Measurements from ENCODE around the gene DBNL.

Gene DBNL

DNA sequence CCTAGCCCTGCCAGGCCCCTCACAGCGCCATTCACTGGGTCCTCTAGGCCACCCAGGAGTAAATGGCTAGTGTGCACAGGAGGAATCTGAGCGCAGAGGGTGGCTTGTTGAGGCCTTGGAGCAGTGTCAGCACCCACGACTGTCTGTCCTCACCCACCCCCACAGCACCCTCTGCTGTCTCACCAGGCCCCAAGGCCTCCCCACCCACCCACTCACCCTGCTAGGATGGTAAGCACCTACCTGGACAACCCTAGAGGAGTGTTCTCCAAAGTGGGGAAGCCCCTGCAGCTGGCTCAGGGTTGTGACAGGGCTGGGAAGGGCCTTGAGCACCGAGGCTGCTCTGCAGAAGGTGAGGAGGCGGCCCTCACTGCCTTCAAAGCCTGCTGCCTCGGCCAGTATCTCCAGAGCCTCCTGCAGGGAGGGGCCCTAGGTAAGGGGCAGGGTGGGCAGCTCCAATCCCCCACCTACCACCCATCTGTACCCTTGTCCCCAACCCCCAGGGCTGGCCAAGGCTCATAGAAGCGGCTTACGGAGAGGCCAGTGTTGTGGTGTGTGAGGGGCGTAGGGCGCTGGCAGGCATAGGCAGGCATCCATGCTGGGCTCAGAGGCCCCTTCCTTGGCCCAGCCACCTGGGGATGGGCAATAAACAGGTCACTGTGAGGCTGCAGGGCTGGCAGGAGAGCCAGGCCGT, 35.0 kb downstream of the DBNL start:
- H3K9me3 Mint-ChIP-seq = no peaks in the 10 kb centered on the region
- H3K27ac Mint-ChIP-seq = peak overlapping the region; percentile 99
- peaks cover 9% of the 10 kb centered on the region for H3K27me3 Mint-ChIP-seq (ENCODE audit: low read depth, poor library complexity)
- peaks cover 73% of the 10 kb centered on the region for H3K4me1 Mint-ChIP-seq
- no peak for DNase-seq
- no peak overlapping the region for H3K4me3 Mint-ChIP-seq
- no peak for TF ChIP-seq CTCF (IDR thresholded peaks at IDR 0.05)
- H3K36me3 Mint-ChIP-seq (ENCODE audit: low read depth) = peaks cover 42% of the 10 kb centered on the region

DNA sequence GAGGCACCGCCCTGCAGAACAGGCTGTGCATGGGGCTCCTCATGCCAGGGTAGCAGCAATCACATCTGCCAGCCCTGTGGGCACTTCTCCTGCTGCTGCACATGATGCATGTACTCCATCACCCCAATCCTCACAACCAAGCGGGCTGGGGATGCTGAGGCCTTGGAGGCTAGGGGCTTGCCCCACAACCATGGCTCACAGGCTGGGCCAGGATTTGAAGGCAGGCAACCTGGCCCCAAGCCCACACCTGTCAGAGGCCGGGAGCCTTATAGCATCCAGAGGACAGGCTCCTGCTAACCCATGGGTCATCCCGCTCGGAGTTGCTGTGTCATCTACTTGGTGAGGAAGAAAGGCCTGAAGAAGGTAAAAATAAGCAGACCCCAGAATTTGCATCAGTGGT, 35.6 kb downstream of the DBNL start:
- H3K4me1 Mint-ChIP-seq = peaks cover 77% of the 10 kb centered on the region
- peaks cover 40% of the 10 kb centered on the region for H3K36me3 Mint-ChIP-seq (ENCODE audit: low read depth)
- no peak overlapping the region for H3K27ac Mint-ChIP-seq
- H3K4me3 Mint-ChIP-seq = peak overlapping the region; percentile 23
- no peak for TF ChIP-seq CTCF (IDR thresholded peaks at IDR 0.05)
- no peak for DNase-seq
- H3K9me3 Mint-ChIP-seq = no peaks in the 10 kb centered on the region
- H3K27me3 Mint-ChIP-seq (ENCODE audit: low read depth, poor library complexity) = peaks cover 13% of the 10 kb centered on the region

DNA sequence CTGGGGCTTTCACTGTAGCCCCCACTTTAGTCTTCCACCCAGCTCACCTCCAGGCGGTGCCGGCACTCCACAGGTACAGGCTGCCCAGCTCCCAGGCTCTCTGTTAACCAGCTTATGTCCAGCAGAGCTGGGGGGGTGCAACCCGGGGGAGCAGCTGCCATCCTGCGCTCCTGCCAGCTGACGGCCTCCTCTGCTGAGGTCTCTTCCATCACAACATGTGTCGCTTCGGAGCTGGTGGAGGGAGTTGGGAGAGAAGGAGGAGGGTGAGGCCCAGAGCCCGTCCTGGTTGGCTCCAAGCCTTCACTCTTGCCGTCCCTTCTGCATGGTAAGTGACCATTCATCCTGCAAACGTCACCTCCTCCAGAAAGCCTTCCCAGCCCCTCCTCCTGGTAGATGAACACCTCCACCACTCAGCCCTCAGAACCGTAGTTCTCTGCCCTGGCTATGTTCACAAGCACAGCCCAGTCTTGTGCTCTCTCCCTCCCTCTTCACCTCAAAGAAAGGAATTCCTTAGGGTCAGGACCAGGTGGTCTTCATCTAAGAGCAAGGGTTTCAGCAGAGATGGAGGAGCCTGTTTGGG, 36.3 kb downstream of the DBNL start:
- no peak for TF ChIP-seq CTCF (IDR thresholded peaks at IDR 0.05)
- Mint-ChIP-seq H3K4me3 (peak overlapping the region; percentile 91), H3K4me1 (peaks cover 82% of the 10 kb centered on the region), H3K27me3 (ENCODE audit: low read depth, poor library complexity) (peaks cover 13% of the 10 kb centered on the region), H3K36me3 (ENCODE audit: low read depth) (peaks cover 34% of the 10 kb centered on the region), H3K27ac (peak overlapping the region; percentile 79), H3K9me3 (no peaks in the 10 kb centered on the region)
- DNase-seq = no peak

- Mint-ChIP-seq H3K36me3 (ENCODE audit: low read depth) (peaks cover 29% of the 10 kb centered on the region), H3K4me3 (peak overlapping the region; percentile 91)
- TF ChIP-seq CTCF (IDR thresholded peaks at IDR 0.05) = no peak
Measured at GRCh38 chr7:44081266-44081748, 36.8 kb downstream of the DBNL start.

DNA sequence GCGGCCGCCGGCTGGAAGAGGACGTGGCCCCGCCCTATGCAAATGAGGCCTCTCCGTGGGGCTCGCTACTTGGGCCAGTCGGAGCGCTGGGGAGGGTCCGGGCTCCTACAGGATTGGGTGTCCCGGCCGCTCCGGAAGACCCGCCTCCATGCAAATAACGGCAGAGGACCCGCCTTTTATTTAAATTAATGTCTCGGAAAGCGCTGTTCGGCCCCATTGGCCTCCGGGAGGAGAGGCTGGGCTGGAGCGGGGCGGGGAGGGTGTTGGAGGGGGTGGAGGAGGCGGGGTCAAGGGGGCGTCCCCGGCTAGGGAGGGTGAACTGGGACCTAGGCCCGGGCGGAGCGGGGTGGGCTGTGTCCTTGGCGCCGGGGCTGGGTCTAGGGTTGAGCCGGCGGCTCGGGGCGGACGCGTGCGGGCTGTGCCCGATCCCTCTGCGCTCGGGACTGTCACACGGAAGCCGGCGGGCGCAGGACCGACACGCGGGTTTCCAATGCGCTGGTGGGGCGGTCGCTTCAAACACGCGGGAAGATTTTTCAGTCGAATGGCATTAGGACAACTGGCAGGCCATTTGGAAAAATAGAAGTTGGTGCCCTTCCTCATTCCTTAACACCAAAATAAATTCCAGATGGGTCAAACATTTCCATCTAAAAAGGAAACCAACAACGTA, 38.2 kb downstream of the DBNL start:
- H3K9me3 Mint-ChIP-seq = no peaks in the 10 kb centered on the region
- TF ChIP-seq CTCF (IDR thresholded peaks at IDR 0.05) = peak; percentile 14
- H3K36me3 Mint-ChIP-seq (ENCODE audit: low read depth) = peaks cover 15% of the 10 kb centered on the region
- H3K27ac Mint-ChIP-seq = no peak overlapping the region
- H3K4me3 Mint-ChIP-seq = peak overlapping the region; percentile 75
- H3K4me1 Mint-ChIP-seq = peaks cover 76% of the 10 kb centered on the region
- H3K27me3 Mint-ChIP-seq (ENCODE audit: low read depth, poor library complexity) = peaks cover 13% of the 10 kb centered on the region
- peak; percentile 98 for DNase-seq

More at GRCh38 chr7:44081266-44081748, 36.8 kb downstream of the DBNL start:
- peaks cover 81% of the 10 kb centered on the region for H3K4me1 Mint-ChIP-seq
- H3K27ac Mint-ChIP-seq = no peak overlapping the region
- no peaks in the 10 kb centered on the region for H3K9me3 Mint-ChIP-seq
- no peak for DNase-seq
- peaks cover 13% of the 10 kb centered on the region for H3K27me3 Mint-ChIP-seq (ENCODE audit: low read depth, poor library complexity)

Measured in nephron progenitor cell (in vitro differentiated cells).